ENCODE measurements around the gene ZNF311. TPM values are rescaled to one million over a fixed set of nuclear protein-coding genes. Genes with fewer than 3 reads are reported as not detected.
A peak's percentile ranks its signal among the peaks of the same experiment; 100 is the strongest.
"Not testable (repeated sequence)": the region's sequence is repeated elsewhere in the genome, so short reads cannot be mapped to it uniquely, and the experiment has no call there.

ZNF311 gene
- total RNA-seq, 2 experiments from 2014 or later, result 0.31 to 0.43 TPM

GRCh38 chr6:28978959-28979561, 26.1 kb downstream of the ZNF311 start:
- POLR2A ChIA-PET, result no interaction called here
- peaks cover 42% of the 10 kb centered on the region for H3K4me1 Mint-ChIP-seq (ENCODE audit: low read depth)
- ATAC-seq (no peak), DNase-seq (no peak)
- H3K27ac Mint-ChIP-seq, result no peak overlapping the region
- peaks cover 5% of the 10 kb centered on the region for H3K36me3 Mint-ChIP-seq (ENCODE audit: low read depth)
- CTCF ChIA-PET, result interaction anchor here (1.3 to 4.7 kb wide), 4 partner anchors 10 to 140 kb away, joined by 3 to 30 read pairs (median 5); no protein-coding TSS in a partner anchor
- no peak overlapping the region for H3K4me3 Mint-ChIP-seq
- H3K9me3 Mint-ChIP-seq, result no peaks in the 10 kb centered on the region
- TF ChIP-seq CTCF (IDR thresholded peaks at IDR 0.05), result no peak
- peaks cover 23% of the 10 kb centered on the region for H3K27me3 Mint-ChIP-seq
- intact Hi-C loops (cut with micrococcal nuclease), result no loop called here

- ChIA-PET POLR2A (no interaction called here), CTCF (interaction anchor here (1.3 kb wide), 1 partner anchor 39 kb away, joined by 4 read pairs; no protein-coding TSS in a partner anchor)
- peaks cover 5% of the 10 kb centered on the region for H3K36me3 Mint-ChIP-seq (ENCODE audit: low read depth)
Observed at GRCh38 chr6:28978133-28978491, 27.0 kb downstream of the ZNF311 start.

GRCh38 chr6:28977341-28978132, 27.6 kb downstream of the ZNF311 start:
- Mint-ChIP-seq H3K27me3 (peaks cover 23% of the 10 kb centered on the region), H3K4me3 (peak overlapping the region; percentile 69), H3K4me1 (ENCODE audit: low read depth) (peaks cover 32% of the 10 kb centered on the region), H3K36me3 (ENCODE audit: low read depth) (peaks cover 5% of the 10 kb centered on the region), H3K27ac (no peak overlapping the region), H3K9me3 (no peaks in the 10 kb centered on the region)
- ATAC-seq, result no peak
- POLR2A ChIA-PET, result interaction anchor here (0.8 kb wide), 1 partner anchor 19 kb away, joined by 3 read pairs; no protein-coding TSS in a partner anchor
- intact Hi-C loops (cut with micrococcal nuclease), result no loop called here
- no peak for TF ChIP-seq CTCF (IDR thresholded peaks at IDR 0.05)
- peak; percentile 35 for DNase-seq
- CTCF ChIA-PET, result interaction anchor here (1.3 kb wide), 1 partner anchor 15 kb away, joined by 3 read pairs; no protein-coding TSS in a partner anchor

More at GRCh38 chr6:28978133-28978491, 27.0 kb downstream of the ZNF311 start:
- intact Hi-C loops (cut with micrococcal nuclease), result no loop called here
- H3K4me1 Mint-ChIP-seq (ENCODE audit: low read depth), result peaks cover 37% of the 10 kb centered on the region
- peaks cover 23% of the 10 kb centered on the region for H3K27me3 Mint-ChIP-seq
- no peak for DNase-seq
- no peak overlapping the region for H3K27ac Mint-ChIP-seq
- TF ChIP-seq CTCF (IDR thresholded peaks at IDR 0.05), result no peak
- ATAC-seq, result no peak
- no peaks in the 10 kb centered on the region for H3K9me3 Mint-ChIP-seq
- peak overlapping the region; percentile 69 for H3K4me3 Mint-ChIP-seq

GRCh38 chr6:28976677-28977076, 28.4 kb downstream of the ZNF311 start:
- Mint-ChIP-seq H3K27me3 (peaks cover 20% of the 10 kb centered on the region), H3K27ac (no peak overlapping the region), H3K4me3 (peak overlapping the region; percentile 69), H3K36me3 (ENCODE audit: low read depth) (no peaks in the 10 kb centered on the region), H3K4me1 (ENCODE audit: low read depth) (peaks cover 27% of the 10 kb centered on the region), H3K9me3 (no peaks in the 10 kb centered on the region)
- ChIA-PET CTCF (interaction anchor here (1.0 to 1.3 kb wide), 2 partner anchors 14 to 40 kb away, joined by 3 to 4 read pairs; no protein-coding TSS in a partner anchor), POLR2A (interaction anchor here (0.8 kb wide), 1 partner anchor 18 kb away, joined by 3 read pairs; no protein-coding TSS in a partner anchor)
- DNase-seq (no peak), ATAC-seq (no peak)
- intact Hi-C loops (cut with micrococcal nuclease), result no loop called here
- TF ChIP-seq CTCF (IDR thresholded peaks at IDR 0.05), result no peak

GRCh38 chr6:28974505-28974904, 30.6 kb downstream of the ZNF311 start:
- no peak for TF ChIP-seq CTCF (IDR thresholded peaks at IDR 0.05)
- no peak overlapping the region for H3K4me3 Mint-ChIP-seq
- H3K27me3 Mint-ChIP-seq, result peaks cover 17% of the 10 kb centered on the region
- H3K4me1 Mint-ChIP-seq (ENCODE audit: low read depth), result peaks cover 17% of the 10 kb centered on the region
- no peaks in the 10 kb centered on the region for H3K36me3 Mint-ChIP-seq (ENCODE audit: low read depth)
- H3K9me3 Mint-ChIP-seq, result no peaks in the 10 kb centered on the region
- H3K27ac Mint-ChIP-seq, result no peak overlapping the region
- DNase-seq (no peak), ATAC-seq (no peak)
- POLR2A ChIA-PET, result no interaction called here
- CTCF ChIA-PET, result interaction anchor here (0.7 kb wide), 1 partner anchor 10 kb away, joined by 3 read pairs; no protein-coding TSS in a partner anchor
- intact Hi-C loops (cut with micrococcal nuclease), result no loop called here

GRCh38 chr6:28970056-28970455, 35.1 kb downstream of the ZNF311 start:
- intact Hi-C loops (cut with micrococcal nuclease); ATAC-seq; H3K4me1 Mint-ChIP-seq (ENCODE audit: low read depth); H3K36me3 Mint-ChIP-seq (ENCODE audit: low read depth); DNase-seq; H3K4me3 Mint-ChIP-seq; H3K27ac Mint-ChIP-seq; H3K9me3 Mint-ChIP-seq; H3K27me3 Mint-ChIP-seq: not testable (repeated sequence)
- CTCF ChIA-PET, result interaction anchor here (1.1 to 1.3 kb wide), 2 partner anchors 9 to 46 kb away, joined by 5 to 6 read pairs; no protein-coding TSS in a partner anchor
- POLR2A ChIA-PET, result interaction anchor here (0.8 kb wide), 1 partner anchor 11 kb away, joined by 3 read pairs; no protein-coding TSS in a partner anchor
